Measurements from ENCODE around the gene AGFG2.

Gene AGFG2

GRCh38 chr7:100588438-100588837 lies 49.4 kb downstream of the AGFG2 start:
- DNase-seq, result peak; percentile 30

GRCh38 chr7:100589341-100589947 lies 50.4 kb downstream of the AGFG2 start:
- DNase-seq, result no peak

GRCh38 chr7:100590077-100590737 lies 51.2 kb downstream of the AGFG2 start:
- DNase-seq, result no peak

GRCh38 chr7:100591596-100591995 lies 52.6 kb downstream of the AGFG2 start:
- no peak for DNase-seq

GRCh38 chr7:100595188-100595587 lies 56.2 kb downstream of the AGFG2 start:
- no peak for DNase-seq

- DNase-seq, result no peak
Observed at GRCh38 chr7:100598425-100598824, 59.4 kb downstream of the AGFG2 start.

- no peak for DNase-seq
Observed at GRCh38 chr7:100599911-100600729, 61.1 kb downstream of the AGFG2 start.

GRCh38 chr7:100600730-100601038 lies 61.7 kb downstream of the AGFG2 start:
- no peak for DNase-seq

- peak; percentile 85 for DNase-seq
Observed at GRCh38 chr7:100602889-100603725, 64.1 kb downstream of the AGFG2 start.

- peak; percentile 34 for DNase-seq
Observed at GRCh38 chr7:100603726-100604027, 64.7 kb downstream of the AGFG2 start.

- DNase-seq, result peak; percentile 74
Observed at GRCh38 chr7:100604028-100604975, 65.3 kb downstream of the AGFG2 start.

GRCh38 chr7:100604976-100605911 lies 66.2 kb downstream of the AGFG2 start:
- DNase-seq, result no peak

GRCh38 chr7:100606313-100606712 lies 67.3 kb downstream of the AGFG2 start:
- no peak for DNase-seq

- peak; percentile 68 for DNase-seq
Observed at GRCh38 chr7:100607111-100607510, 68.1 kb downstream of the AGFG2 start.

- DNase-seq, result no peak
Observed at GRCh38 chr7:100609958-100610357, 71.0 kb downstream of the AGFG2 start.

- DNase-seq, result peak; percentile 99
Observed at GRCh38 chr7:100611983-100612729, 73.2 kb downstream of the AGFG2 start, which contains the start of gene MOSPD3. Gene MOSPD3, plus strand, starts transcription at chr7:100612540. Its CDS starts 252 bp downstream, at chr7:100612792.

- DNase-seq, result no peak
Observed at GRCh38 chr7:100612730-100613390, 73.9 kb downstream of the AGFG2 start.

GRCh38 chr7:100613412-100614175 lies 74.6 kb downstream of the AGFG2 start:
- DNase-seq, result no peak
